Measurements from ENCODE around the gene STX2.

- TF ChIP-seq, protein P1, sequence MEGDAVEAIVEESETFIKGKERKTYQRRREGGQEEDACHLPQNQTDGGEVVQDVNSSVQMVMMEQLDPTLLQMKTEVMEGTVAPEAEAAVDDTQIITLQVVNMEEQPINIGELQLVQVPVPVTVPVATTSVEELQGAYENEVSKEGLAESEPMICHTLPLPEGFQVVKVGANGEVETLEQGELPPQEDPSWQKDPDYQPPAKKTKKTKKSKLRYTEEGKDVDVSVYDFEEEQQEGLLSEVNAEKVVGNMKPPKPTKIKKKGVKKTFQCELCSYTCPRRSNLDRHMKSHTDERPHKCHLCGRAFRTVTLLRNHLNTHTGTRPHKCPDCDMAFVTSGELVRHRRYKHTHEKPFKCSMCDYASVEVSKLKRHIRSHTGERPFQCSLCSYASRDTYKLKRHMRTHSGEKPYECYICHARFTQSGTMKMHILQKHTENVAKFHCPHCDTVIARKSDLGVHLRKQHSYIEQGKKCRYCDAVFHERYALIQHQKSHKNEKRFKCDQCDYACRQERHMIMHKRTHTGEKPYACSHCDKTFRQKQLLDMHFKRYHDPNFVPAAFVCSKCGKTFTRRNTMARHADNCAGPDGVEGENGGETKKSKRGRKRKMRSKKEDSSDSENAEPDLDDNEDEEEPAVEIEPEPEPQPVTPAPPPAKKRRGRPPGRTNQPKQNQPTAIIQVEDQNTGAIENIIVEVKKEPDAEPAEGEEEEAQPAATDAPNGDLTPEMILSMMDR (IDR thresholded peaks at IDR 0.05) = no peak
- TF ChIP-seq POLR2A (IDR thresholded peaks at IDR 0.05) = no peak
Measured at GRCh38 chr12:130764475-130765185, 74.4 kb downstream of the STX2 start.
